NCI-H1105 treated with DMSO at 0.1 percent for 48 hours (cell line): Measurements from ENCODE around the gene CFAP100.
A peak's percentile ranks its signal among the peaks of the same experiment; 100 is the strongest.

Experiments used
- DNase-seq: peaks from one replicate; lab custom pipeline; 2025; lab: John Stamatoyannopoulos, UW

The CFAP100 gene

GRCh38 chr3:126357295-126358037, 37.2 kb upstream of the CFAP100 start, which contains the start of gene KLF15:
TSS of gene KLF15 (minus strand) at chr3:126357408. CDS start at chr3:126352922, 4,486 bp downstream.
- DNase-seq, result peak; percentile 81

- DNase-seq, result peak; percentile 72
Observed at GRCh38 chr3:126358038-126358815, 36.5 kb upstream of the CFAP100 start.

DNA sequence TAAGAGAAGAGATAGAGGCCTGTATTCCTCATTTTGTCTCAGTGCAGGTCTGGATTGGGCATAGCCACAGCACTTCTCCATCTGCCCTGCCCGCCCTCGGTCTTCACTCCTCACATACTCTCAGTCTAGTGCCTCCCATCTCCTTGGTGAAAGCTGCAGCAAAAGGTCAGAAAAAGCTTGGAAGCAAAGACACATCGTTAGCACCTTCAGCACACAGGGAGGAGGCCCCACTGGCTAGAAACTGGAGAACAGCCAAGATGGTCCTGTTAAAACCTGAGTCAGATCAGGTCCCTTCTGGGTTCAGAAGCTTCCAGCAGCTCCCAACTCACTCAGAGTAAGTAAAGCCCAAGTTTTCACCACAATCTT, 35.9 kb upstream of the CFAP100 start:
- no peak for DNase-seq

DNA sequence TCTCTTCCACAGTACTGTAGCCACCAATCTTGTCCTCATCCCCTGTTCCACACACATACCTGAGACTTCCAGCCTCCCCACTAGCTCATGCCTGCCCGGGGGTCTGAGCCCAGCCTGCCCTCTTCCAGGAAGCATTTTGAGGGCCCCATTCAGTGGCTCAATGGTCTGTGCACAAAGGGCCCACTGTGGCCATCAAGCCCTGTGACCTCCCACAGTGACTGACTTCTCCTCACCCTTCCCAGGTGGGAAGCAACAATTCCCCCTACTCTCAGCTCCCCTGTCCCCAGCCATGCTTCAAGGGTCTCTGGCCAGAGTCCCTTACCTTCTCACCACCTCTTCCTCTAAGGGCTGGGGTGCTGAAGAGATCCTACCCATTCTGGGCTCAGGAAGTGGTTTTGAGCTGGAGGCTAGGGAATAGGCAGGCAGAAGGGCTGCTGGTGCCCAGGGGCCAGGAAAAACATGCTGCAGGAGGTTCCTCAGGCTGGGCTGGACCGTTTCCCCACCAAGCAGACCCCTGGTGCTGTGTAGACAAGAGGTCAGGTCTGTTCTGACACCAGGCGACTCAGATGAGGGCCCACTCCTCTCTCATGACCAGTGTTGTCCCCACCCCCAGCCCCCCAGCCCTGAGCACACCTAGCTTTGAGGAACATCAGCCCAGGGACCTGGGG, 34.5 kb upstream of the CFAP100 start:
- no peak for DNase-seq

DNA sequence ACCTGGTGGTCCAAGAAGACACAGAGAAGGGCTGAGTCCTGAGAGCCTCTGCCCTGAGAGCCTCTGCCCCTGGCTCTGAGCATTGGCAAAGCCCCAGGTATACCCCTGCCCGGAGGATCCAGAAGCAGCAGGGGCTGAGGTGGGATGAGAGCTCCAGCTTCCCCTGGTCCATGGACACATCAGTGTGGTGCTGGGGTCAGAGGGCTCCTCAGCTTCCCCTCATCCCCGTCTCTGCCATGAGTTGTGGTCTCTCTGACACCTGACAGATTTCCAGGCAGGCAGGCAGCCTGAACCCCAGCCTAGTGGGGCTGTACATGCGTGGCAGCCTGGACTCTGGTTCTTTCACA, 34.0 kb upstream of the CFAP100 start:
- no peak for DNase-seq

DNA sequence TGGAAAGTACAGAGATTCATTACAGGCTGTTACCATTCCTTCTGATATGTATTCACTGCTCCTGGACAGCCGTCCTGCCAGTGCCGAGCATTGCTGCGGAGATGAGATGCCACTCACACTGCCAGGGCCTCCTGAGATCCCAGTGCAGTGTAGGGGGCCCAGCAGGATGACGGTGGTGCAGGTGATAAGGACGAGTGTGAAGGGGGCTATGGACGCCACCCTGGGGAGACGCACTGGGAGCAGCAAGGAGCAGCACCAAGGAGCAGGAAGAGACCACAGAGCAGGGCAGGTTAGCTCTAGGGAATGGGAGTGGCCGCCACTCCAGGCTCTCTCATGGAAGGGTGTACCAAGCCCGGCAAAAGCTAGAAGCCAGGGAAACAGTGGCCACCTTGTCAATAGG, 33.5 kb upstream of the CFAP100 start:
- no peak for DNase-seq

- DNase-seq, result no peak
Observed at GRCh38 chr3:126364130-126364695, 30.5 kb upstream of the CFAP100 start.

GRCh38 chr3:126364731-126365301, 29.9 kb upstream of the CFAP100 start:
- DNase-seq, result no peak

DNA sequence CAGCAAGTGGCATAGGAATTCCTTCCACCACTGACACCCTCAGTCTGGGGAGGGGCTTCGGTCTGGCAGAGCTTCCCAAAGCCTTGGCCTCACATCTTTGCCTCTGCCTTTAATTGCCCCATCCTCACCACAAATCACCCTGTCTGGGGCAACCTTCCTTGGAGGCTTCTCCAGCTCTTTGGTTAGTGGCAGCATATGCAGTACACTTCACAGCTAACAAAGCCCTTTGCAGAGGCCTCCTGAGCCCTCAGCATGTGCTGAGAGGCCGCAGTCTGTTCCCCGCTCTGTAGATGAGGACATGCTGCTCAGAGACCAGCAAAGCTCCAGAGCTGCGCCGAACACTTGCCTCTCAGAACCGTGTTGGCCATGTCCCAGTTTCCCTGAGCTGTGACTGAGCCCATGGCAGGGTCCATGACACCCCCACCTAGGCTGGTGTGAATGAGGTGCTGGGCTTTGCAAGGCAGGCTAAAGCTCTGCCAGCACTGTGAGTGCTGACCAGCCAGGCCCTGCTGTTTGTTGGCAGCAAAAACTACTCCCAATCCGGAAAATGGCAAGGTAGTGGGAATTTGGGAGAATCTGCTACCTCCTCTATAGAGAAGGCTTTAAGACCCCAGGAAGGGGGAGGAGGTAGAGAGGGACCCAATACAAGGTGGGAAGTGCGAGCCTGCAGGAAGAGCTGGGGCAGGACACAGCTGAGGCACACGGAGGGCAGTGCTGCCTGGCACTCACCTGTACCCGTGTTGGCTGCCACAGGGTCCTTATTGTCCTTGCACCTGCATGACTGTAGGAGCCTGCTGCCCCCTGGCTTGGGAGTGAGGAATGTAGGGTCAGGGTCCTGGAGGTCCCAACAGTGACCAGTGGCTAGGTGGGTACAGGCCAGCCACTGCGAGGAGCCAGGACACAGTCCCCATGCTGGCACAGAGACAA, 29.1 kb upstream of the CFAP100 start:
- no peak for DNase-seq

GRCh38 chr3:126367316-126367805, 27.3 kb upstream of the CFAP100 start:
- DNase-seq, result no peak

GRCh38 chr3:126369490-126369889, 25.2 kb upstream of the CFAP100 start:
- no peak for DNase-seq

DNA sequence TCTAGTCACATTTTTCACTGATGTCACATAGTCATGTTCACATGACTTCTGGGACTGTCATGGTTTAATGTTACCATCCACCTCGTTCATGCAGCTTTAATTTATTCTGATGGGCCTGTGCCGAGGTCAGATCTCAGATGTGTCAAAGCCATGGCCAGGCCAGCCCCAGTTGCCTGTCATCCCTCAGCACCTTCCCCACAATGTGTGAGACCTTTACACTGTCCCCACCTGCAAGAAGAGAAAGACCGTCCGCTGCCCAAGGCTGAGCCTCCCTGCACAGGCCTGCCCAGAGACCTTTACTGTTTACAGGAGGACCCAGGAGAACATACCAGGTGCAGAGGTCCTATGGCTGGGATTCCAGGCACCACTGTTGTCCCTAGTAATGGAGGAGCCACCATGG, 24.7 kb upstream of the CFAP100 start:
- DNase-seq, result no peak

GRCh38 chr3:126370606-126371005, 24.1 kb upstream of the CFAP100 start:
- no peak for DNase-seq

GRCh38 chr3:126371096-126371705, 23.5 kb upstream of the CFAP100 start:
- no peak for DNase-seq

DNA sequence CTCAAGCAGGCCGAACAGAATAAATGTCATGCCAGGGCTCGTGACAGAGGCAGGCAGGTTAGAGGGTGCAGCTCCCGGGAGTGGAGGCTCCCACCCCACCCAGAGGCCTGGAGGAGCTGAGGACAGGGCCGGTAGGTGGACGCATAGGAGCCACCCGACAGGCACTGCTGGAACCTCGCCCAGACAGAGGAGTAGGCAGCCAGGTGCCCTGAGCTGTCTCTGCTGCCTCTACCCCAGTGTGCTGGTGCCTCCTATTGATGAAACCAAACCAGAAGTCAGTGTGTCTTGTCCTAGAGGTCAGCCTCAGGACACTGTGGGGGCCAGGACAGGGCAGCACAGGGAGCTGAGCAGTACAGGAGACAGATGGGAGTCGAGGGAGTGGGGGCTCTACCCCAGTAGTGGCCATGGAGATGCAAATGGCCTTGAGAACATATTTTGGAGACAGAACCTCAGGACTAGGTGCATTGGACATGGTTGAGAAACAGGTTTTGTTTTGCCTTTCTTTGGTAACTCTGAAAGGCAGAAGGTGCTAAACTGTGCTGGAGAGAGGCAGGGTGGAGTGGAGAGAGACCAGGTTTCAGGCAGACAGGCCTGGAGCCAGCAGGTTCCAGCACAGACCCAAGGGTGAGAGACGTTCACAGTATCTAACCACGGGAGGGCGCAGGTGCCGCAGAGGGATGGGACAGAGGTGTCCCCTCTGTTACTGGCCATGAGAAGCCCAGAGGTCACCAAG, 22.1 kb upstream of the CFAP100 start:
- DNase-seq, result no peak

- no peak for DNase-seq
Observed at GRCh38 chr3:126373146-126373613, 21.5 kb upstream of the CFAP100 start.

GRCh38 chr3:126373682-126374601, 20.8 kb upstream of the CFAP100 start:
- no peak for DNase-seq

DNA sequence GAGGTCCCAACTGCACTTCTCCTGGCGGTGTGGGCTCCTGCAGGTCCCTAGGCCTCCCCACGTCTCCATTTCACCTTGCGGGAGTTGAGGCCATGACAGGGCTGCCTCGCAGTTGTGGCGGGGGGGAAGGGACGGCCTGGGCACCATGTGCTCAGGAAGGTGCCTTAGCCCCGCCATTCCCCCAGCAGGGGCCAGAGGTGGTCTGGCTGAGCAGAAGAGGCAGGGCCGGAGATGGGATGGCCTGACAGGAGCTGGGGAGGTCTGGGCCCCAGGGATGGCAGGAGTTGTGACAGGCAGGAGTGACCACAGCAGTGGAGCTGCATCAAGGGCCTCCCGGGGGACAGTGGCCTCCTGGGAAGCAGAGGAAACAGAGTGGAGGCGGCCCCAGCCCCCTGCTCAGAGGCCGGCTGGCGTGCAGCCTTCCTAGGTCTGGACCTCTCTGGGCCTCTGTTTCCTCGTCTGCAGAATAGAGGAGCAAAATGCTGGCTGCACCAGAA, 18.8 kb upstream of the CFAP100 start:
- DNase-seq, result no peak
